ENCODE data around the gene RAPGEF4.

RAPGEF4 gene

DNA sequence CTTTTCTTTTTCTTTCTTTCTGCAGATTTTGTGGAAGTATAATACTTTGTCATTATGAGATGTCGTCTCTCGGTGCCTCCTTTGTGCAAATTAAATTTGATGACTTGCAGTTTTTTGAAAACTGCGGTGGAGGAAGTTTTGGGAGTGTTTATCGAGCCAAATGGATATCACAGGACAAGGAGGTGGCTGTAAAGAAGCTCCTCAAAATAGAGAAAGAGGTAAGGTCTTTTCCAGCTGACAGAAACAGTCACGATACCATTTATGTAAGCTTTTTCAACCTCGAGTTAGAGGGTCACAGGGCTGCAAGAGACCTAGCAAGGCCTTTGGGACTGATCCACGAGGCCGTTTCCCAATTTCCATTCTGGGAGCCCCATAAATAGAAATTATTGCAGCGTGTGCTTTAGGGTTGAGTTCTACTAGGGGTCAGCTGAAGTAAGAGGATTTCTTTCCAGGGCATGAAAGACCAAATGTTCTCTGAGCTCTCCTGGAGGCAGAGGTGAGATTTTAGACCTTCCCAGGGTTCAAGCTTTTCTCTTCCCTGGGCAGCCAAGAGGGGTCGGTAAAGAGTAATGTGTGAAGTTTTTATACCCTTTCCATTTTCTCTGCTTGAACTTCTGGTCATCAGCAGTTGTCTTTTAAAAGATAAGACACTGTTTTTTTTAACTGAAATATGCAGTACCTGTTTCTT, 355.5 kb downstream of the RAPGEF4 start:
- H3K4me1 ChIP-seq (ENCODE audit: control insufficient read depth, insufficient read depth, low read length), result no peaks in the 10 kb centered on the region
- no peak overlapping the region for H3K4me3 ChIP-seq (ENCODE audit: low read depth, low read length)
- CTCF ChIA-PET, result interaction anchor here (0.5 to 3.0 kb wide), 12 partner anchors 11 to 120 kb away, joined by 3 to 13 read pairs (median 5); no protein-coding TSS in a partner anchor
- H3K27ac ChIP-seq (ENCODE audit: extremely low read depth, low read depth, low read length), result no peak overlapping the region
- peaks cover 0 to 13% of the 10 kb centered on the region in 2 experiments; a peak in 1 of 3 replicates for H3K36me3 ChIP-seq (ENCODE audit: control insufficient read depth in 2 of 2, insufficient read depth in 1 of 2, low read length in 2 of 2)
- POLR2A ChIA-PET, result interaction anchor here (0.5 to 1.4 kb wide), 2 partner anchors 32 to 1931 kb away, joined by 3 read pairs; no protein-coding TSS in a partner anchor
- TF ChIP-seq EGR2 (tag by site-specific recombination; IDR thresholded peaks at IDR 0.05; ENCODE audit: low read depth) (no peak), ZNF580 (tag by site-specific recombination; IDR thresholded peaks at IDR 0.05) (no peak), ZNF530 (tag by site-specific recombination; IDR thresholded peaks at IDR 0.05; ENCODE audit: low read depth) (no peak), ZBTB1 (tag by site-specific recombination; IDR thresholded peaks at IDR 0.05) (no peak), ZNF654 (tag by site-specific recombination; IDR thresholded peaks at IDR 0.05; ENCODE audit: low read depth) (0 out of 2 replicates have a peak, but pooled peaks have one; percentile 3)
- H3K9me3 ChIP-seq (ENCODE audit: control insufficient read depth, insufficient read depth, low read depth, low read length), result no peaks in the 10 kb centered on the region

DNA sequence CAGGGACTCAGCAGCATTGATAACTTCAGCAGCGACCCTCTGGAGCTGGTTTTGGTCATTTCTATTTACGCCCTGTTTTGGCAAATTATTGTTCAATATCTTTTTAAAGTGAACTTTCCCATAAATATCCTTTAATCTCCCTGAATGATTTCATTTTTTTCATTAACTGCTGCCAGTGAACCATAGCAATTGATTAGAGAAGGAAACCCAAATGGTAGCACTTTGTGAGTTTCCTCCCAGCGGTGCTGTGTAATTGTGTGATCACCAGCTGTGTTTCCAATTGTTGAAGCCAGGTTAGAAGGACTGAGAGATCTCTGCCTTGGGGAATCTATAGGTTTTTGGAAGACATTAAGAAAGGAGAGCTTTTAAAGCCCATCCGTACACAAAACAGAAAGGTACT, 356.3 kb downstream of the RAPGEF4 start:
- no peaks in the 10 kb centered on the region for H3K4me1 ChIP-seq (ENCODE audit: control insufficient read depth, insufficient read depth, low read length)
- no peaks in the 10 kb centered on the region for H3K9me3 ChIP-seq (ENCODE audit: control insufficient read depth, insufficient read depth, low read depth, low read length)
- no peak for TF ChIP-seq ZNF266 (tag by site-specific recombination; IDR thresholded peaks at IDR 0.05; ENCODE audit: low read depth)
- no peak for TF ChIP-seq ZNF639 (tag by site-specific recombination; IDR thresholded peaks at IDR 0.05)
- no peak for TF ChIP-seq ZNF433 (tag by site-specific recombination; IDR thresholded peaks at IDR 0.05; ENCODE audit: low read depth)
- TF ChIP-seq ZNF530 (tag by site-specific recombination; IDR thresholded peaks at IDR 0.05; ENCODE audit: low read depth), result no peak
- no peak for TF ChIP-seq ZNF169 (tag by site-specific recombination; IDR thresholded peaks at IDR 0.05)
- no peak for TF ChIP-seq ZNF133 (tag by site-specific recombination; IDR thresholded peaks at IDR 0.05)
- TF ChIP-seq ZNF837 (tag by site-specific recombination; IDR thresholded peaks at IDR 0.05), result no peak
- TF ChIP-seq ZNF76 (tag by site-specific recombination; IDR thresholded peaks at IDR 0.05; ENCODE audit: borderline replicate concordance, low read depth), result no peak
- no peak for TF ChIP-seq ZNF707 (tag by site-specific recombination; IDR thresholded peaks at IDR 0.05)
- TF ChIP-seq, protein P1, sequence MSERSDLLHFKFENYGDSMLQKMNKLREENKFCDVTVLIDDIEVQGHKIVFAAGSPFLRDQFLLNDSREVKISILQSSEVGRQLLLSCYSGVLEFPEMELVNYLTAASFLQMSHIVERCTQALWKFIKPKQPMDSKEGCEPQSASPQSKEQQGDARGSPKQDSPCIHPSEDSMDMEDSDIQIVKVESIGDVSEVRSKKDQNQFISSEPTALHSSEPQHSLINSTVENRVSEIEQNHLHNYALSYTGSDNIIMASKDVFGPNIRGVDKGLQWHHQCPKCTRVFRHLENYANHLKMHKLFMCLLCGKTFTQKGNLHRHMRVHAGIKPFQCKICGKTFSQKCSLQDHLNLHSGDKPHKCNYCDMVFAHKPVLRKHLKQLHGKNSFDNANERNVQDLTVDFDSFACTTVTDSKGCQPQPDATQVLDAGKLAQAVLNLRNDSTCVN (tag by site-specific recombination; optimal IDR thresholded peaks at IDR 0.05), result no peak
- TF ChIP-seq, protein P2, sequence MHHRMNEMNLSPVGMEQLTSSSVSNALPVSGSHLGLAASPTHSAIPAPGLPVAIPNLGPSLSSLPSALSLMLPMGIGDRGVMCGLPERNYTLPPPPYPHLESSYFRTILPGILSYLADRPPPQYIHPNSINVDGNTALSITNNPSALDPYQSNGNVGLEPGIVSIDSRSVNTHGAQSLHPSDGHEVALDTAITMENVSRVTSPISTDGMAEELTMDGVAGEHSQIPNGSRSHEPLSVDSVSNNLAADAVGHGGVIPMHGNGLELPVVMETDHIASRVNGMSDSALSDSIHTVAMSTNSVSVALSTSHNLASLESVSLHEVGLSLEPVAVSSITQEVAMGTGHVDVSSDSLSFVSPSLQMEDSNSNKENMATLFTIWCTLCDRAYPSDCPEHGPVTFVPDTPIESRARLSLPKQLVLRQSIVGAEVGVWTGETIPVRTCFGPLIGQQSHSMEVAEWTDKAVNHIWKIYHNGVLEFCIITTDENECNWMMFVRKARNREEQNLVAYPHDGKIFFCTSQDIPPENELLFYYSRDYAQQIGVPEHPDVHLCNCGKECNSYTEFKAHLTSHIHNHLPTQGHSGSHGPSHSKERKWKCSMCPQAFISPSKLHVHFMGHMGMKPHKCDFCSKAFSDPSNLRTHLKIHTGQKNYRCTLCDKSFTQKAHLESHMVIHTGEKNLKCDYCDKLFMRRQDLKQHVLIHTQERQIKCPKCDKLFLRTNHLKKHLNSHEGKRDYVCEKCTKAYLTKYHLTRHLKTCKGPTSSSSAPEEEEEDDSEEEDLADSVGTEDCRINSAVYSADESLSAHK (tag by site-specific recombination; IDR thresholded peaks at IDR 0.05), result no peak
- no peak for TF ChIP-seq ZNF404 (tag by site-specific recombination; IDR thresholded peaks at IDR 0.05)
- no peak overlapping the region for H3K4me3 ChIP-seq (ENCODE audit: low read depth, low read length)
- peaks cover 0 to 19% of the 10 kb centered on the region in 2 experiments; a peak in 1 of 3 replicates for H3K36me3 ChIP-seq (ENCODE audit: control insufficient read depth in 2 of 2, insufficient read depth in 1 of 2, low read length in 2 of 2)
- no peak overlapping the region for H3K27ac ChIP-seq (ENCODE audit: extremely low read depth, low read depth, low read length)
- ChIA-PET POLR2A (interaction anchor here (1.1 to 1.4 kb wide), 2 partner anchors 10 to 32 kb away, joined by 3 to 4 read pairs; no protein-coding TSS in a partner anchor), CTCF (interaction anchor here (0.9 to 3.0 kb wide), 9 partner anchors 10 to 119 kb away, joined by 3 to 13 read pairs (median 5); no protein-coding TSS in a partner anchor)
